ENCODE data around the gene LGR4.

DNA sequence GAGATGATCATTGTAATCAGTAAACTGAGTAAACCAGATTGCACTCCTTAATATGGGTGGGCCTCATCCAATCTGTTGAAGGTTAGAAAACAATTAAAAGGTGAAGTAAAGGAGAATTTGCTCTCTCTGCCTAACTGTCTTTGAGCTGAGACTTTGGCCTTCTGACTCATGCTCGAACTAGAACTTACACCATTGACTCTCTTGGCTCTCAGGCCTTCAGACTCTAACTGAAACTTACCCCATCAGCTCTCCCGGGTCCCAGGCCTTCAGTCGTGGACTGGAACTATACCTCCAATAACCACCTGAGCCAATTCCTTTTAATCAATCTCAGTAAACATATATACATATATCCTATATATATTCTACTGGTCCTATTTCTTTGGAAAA, 34.0 kb downstream of the LGR4 start:
- TF ChIP-seq, protein P1, sequence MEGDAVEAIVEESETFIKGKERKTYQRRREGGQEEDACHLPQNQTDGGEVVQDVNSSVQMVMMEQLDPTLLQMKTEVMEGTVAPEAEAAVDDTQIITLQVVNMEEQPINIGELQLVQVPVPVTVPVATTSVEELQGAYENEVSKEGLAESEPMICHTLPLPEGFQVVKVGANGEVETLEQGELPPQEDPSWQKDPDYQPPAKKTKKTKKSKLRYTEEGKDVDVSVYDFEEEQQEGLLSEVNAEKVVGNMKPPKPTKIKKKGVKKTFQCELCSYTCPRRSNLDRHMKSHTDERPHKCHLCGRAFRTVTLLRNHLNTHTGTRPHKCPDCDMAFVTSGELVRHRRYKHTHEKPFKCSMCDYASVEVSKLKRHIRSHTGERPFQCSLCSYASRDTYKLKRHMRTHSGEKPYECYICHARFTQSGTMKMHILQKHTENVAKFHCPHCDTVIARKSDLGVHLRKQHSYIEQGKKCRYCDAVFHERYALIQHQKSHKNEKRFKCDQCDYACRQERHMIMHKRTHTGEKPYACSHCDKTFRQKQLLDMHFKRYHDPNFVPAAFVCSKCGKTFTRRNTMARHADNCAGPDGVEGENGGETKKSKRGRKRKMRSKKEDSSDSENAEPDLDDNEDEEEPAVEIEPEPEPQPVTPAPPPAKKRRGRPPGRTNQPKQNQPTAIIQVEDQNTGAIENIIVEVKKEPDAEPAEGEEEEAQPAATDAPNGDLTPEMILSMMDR (IDR thresholded peaks at IDR 0.05) = no peak
- TF ChIP-seq POLR2AphosphoS5 (IDR thresholded peaks at IDR 0.05) = no peak
- no peak for TF ChIP-seq POLR2A (IDR thresholded peaks at IDR 0.05)
- TF ChIP-seq EP300 (IDR thresholded peaks at IDR 0.05; ENCODE audit: low read depth) = no peak
